SK-N-MC (cell line): Measurements from ENCODE around the gene ZFP69B.

Experiments used
- DNase-seq: peaks from one replicate; pipeline ENCODE4 v3.0.0-alpha.2; 2011; ENCODE audit warnings: low read depth, low spot score
- H3K27ac ChIP-seq: fragments of 200-600 bp; sonication (generic); 2 replicates; pipeline ENCODE4 v1.5.1; 2016; ENCODE audit warnings: mixed run types
- H3K36me3 ChIP-seq: fragments of 200-600 bp; sonication (generic); 2 replicates; pipeline ENCODE4 v1.6.1; 2017; ENCODE audit warnings: antibody characterized with exemption, low read length, mixed read lengths; ENCODE audit not compliant: insufficient read depth
- H3K4me3 ChIP-seq: fragments of 200-600 bp; sonication (generic); 2 replicates; pipeline ENCODE4 v1.5.1; 2016
- H3K9ac ChIP-seq: fragments of 200-600 bp; sonication (generic); 2 replicates; pipeline ENCODE4 v1.8.0; 2017; ENCODE audit warnings: mixed run types, mixed read lengths; ENCODE audit not compliant: insufficient read length
- H3K9me3 ChIP-seq: fragments of 200-600 bp; sonication (generic); 2 replicates; pipeline ENCODE4 v1.6.1; 2017; ENCODE audit warnings: low read depth, mild to moderate bottlenecking, antibody characterized with exemption, low read length, moderate library complexity, mixed read lengths
- EZH2 ChIP-seq: fragments of 200-600 bp; sonication (generic); IDR thresholded peaks from one replicate; pipeline ENCODE4 v1.6.1; 2017; ENCODE audit warnings: antibody characterized with exemption
- FOXP2 ChIP-seq: optimal IDR thresholded peaks from 2 replicates; pipeline ENCODE3; 2011; ENCODE audit warnings: mild to moderate bottlenecking, moderate library complexity; ENCODE audit not compliant: insufficient read depth; ENCODE audit errors: extremely low read length, control extremely low read depth
- POLR2AphosphoS5 ChIP-seq: IDR thresholded peaks from 2 replicates; pipeline ENCODE4 v1.6.1; 2012; ENCODE audit warnings: mild to moderate bottlenecking, low read depth, low read length, borderline replicate concordance

ZFP69B gene

GRCh38 chr1:40449684-40450494 lies at the start of gene ZFP69B:
Gene ZFP69B, plus strand, starts transcription at chr1:40450476. Its CDS starts 486 bp downstream, at chr1:40450962.
- TF ChIP-seq POLR2AphosphoS5: peak; percentile 91
- no peak for TF ChIP-seq FOXP2
- TF ChIP-seq EZH2: no peak
- peak within 1 kb of the TSS; percentile 81 for H3K27ac ChIP-seq
- H3K9me3 ChIP-seq: peaks cover 10% of the 10 kb centered on the region; the same call in 1 of the 2 replicates
- DNase-seq: peak; percentile 44
- H3K36me3 ChIP-seq: peaks cover 13% of the 10 kb centered on the region
- peak within 1 kb of the TSS; percentile 87 for H3K4me3 ChIP-seq
- peak within 1 kb of the TSS; percentile 82 for H3K9ac ChIP-seq

- Histone ChIP-seq H3K9me3 (no peaks in the 10 kb centered on the region), H3K9ac (no peak overlapping the region), H3K4me3 (no peak overlapping the region), H3K36me3 (no peaks in the 10 kb centered on the region), H3K27ac (no peak overlapping the region)
- TF ChIP-seq EZH2 (no peak), FOXP2 (no peak), POLR2AphosphoS5 (no peak)
- DNase-seq: no peak
Observed at GRCh38 chr1:40401473-40402201, 48.6 kb upstream of the ZFP69B start.

GRCh38 chr1:40404670-40405462 lies 45.4 kb upstream of the ZFP69B start:
- DNase-seq: no peak
- TF ChIP-seq FOXP2 (no peak), EZH2 (no peak), POLR2AphosphoS5 (no peak)
- Histone ChIP-seq H3K36me3 (peaks cover 17% of the 10 kb centered on the region; the same call in 1 of the 2 replicates), H3K9ac (peak overlapping the region; percentile 32), H3K4me3 (no peak overlapping the region), H3K9me3 (no peaks in the 10 kb centered on the region), H3K27ac (peak overlapping the region; percentile 79)

- peaks cover 18% of the 10 kb centered on the region; the same call in 1 of the 2 replicates for H3K36me3 ChIP-seq
- TF ChIP-seq EZH2 (no peak), POLR2AphosphoS5 (no peak; the same call in 1 of the 2 replicates), FOXP2 (no peak)
- peak; percentile 81 for DNase-seq
- peak overlapping the region; percentile 79 for H3K27ac ChIP-seq
- H3K9ac ChIP-seq: peak overlapping the region; percentile 32
- no peaks in the 10 kb centered on the region for H3K9me3 ChIP-seq
- H3K4me3 ChIP-seq: peak overlapping the region; percentile 46
Observed at GRCh38 chr1:40405812-40406211, 44.5 kb upstream of the ZFP69B start.

- no peak for DNase-seq
- Histone ChIP-seq H3K9me3 (no peaks in the 10 kb centered on the region), H3K27ac (no peak overlapping the region), H3K36me3 (peaks cover 18% of the 10 kb centered on the region; the same call in 1 of the 2 replicates), H3K4me3 (no peak overlapping the region), H3K9ac (no peak overlapping the region)
- TF ChIP-seq POLR2AphosphoS5: no peak
- TF ChIP-seq FOXP2: no peak
- no peak for TF ChIP-seq EZH2
Observed at GRCh38 chr1:40407453-40407852, 42.8 kb upstream of the ZFP69B start.

- no peak overlapping the region for H3K27ac ChIP-seq
Observed at GRCh38 chr1:40409467-40409866, 40.8 kb upstream of the ZFP69B start.

GRCh38 chr1:40411294-40411693 lies 39.0 kb upstream of the ZFP69B start:
- TF ChIP-seq EZH2 (no peak), POLR2AphosphoS5 (no peak), FOXP2 (no peak)
- DNase-seq: no peak
- H3K9me3 ChIP-seq: no peaks in the 10 kb centered on the region
- peak overlapping the region; percentile 8 for H3K9ac ChIP-seq
- peaks cover 38% of the 10 kb centered on the region for H3K36me3 ChIP-seq
- H3K4me3 ChIP-seq: 0 out of 2 replicates have a peak overlapping the region, but pooled peaks have one; percentile 17
- peak overlapping the region; percentile 7; the same call in 1 of the 2 replicates for H3K27ac ChIP-seq

More at GRCh38 chr1:40409467-40409866, 40.8 kb upstream of the ZFP69B start:
- no peak for DNase-seq
- H3K4me3 ChIP-seq: no peak overlapping the region
- H3K9me3 ChIP-seq: no peaks in the 10 kb centered on the region
- H3K36me3 ChIP-seq: peaks cover 21% of the 10 kb centered on the region; the same call in 1 of the 2 replicates
- H3K9ac ChIP-seq: no peak overlapping the region
- TF ChIP-seq FOXP2 (no peak), POLR2AphosphoS5 (no peak), EZH2 (no peak)
